NOMO-1 (cell line): ENCODE measurements around the gene GPC4.
"Not testable (repeated sequence)": the region's sequence is repeated elsewhere in the genome, so short reads cannot be mapped to it uniquely, and the experiment has no call there.

Experiments
- DNase-seq, 2 experiments: peaks; one replicate each; lab custom pipeline; 2025; ENCODE audit not compliant: unreplicated experiment in 2 of 2; lab: John Stamatoyannopoulos, UW

Gene GPC4

DNA sequence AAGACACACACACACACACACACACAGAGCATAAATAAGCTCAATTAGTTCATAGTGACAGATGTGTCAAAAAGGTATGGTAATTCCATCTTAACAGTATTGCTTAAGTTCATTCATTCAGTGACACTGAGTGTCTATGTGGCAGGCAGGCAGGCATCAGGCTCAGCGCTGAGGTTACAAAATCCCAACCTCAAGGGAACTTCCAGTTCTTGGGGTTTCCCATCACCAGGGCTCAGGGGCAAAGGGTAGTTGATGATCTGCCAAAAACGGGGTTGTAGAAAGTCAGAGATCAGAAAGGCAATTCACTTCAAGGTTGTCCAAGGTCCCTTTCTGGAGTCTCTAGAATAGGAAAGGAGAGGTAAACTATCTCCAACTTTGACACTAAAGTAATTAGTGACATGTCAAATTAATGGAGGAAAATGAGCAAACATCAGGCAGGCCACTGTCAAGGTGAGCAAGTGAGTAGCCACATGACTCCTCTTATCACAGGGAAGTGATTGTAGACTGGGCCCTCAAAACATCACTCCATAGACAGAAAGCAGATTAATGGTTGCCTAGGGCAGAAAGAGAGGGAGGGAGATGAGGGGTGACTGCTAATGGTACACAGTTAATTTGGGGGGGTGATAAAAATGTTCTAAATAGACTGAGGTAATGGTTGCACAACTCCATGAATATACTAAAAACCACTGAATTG, 41.8 kb downstream of the GPC4 start:
- DNase-seq, result peak in 1 of 2 experiments; percentile 44

DNA sequence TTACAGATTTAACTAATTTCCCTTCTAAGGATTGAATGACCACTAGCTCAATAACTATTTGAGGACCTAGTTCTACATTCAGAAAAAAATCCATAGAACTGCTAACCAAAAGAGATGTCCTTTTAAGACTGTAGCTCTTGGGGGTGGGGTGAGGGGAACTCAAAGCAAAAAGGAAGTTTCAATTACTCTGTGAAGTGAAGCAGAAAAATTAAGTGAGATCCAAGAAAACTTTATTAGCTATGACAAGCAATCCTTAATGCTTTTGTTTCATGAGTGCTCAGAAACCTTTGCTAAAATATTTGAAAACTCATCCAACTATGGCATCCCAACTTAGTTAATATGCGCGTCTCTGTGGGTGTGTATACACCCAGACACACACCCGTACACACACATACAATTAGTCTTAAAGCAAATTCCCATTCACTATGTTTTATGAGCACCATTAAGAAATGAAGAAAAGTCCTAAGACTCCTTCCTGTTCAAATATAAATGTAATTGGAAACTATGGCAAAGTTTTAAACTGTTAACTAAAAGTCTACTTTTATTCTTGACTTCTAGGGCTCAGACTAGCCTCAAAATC, 44.5 kb downstream of the GPC4 start:
- peak in 1 of 2 experiments; percentile 49 for DNase-seq

DNA sequence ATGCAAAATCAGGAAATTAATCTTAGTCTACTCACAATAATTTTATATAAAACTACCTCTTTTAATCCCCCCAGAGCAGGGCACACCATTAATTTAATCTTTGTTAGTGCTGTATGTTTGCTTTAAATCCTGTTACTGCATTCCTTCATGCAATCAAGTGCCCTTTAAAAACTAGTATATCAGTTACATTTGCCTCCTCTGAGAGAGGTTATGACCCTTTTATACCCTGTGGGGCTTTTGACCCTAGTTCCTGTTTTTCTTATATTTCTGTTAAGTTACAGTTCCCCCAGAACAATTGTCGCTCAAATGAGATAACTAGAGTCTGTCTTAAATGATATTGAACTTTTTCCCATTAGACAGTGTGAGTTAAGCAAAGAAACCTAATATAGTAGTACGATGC, 46.2 kb downstream of the GPC4 start:
- peak; percentile 31 to 65 for DNase-seq

DNA sequence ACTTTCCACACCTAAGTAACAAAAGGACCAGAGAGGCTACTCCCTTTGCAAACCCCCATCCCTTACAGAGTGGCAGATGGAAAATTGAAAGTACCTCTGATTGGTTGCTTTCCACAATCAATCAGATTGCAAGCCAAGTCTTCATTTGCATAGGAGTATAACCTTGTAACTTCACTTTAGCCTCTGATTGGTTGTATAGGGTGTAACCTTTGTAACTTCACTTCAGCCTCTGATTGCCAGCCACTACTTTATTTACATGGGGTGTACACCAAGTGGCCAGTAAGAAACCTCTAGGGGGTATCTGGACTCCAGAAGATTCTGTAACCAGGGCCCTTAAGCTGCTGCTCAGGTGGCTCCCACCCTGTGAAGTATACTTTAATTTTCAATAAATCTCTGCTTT, 48.6 kb downstream of the GPC4 start:
- DNase-seq, result no peak

DNA sequence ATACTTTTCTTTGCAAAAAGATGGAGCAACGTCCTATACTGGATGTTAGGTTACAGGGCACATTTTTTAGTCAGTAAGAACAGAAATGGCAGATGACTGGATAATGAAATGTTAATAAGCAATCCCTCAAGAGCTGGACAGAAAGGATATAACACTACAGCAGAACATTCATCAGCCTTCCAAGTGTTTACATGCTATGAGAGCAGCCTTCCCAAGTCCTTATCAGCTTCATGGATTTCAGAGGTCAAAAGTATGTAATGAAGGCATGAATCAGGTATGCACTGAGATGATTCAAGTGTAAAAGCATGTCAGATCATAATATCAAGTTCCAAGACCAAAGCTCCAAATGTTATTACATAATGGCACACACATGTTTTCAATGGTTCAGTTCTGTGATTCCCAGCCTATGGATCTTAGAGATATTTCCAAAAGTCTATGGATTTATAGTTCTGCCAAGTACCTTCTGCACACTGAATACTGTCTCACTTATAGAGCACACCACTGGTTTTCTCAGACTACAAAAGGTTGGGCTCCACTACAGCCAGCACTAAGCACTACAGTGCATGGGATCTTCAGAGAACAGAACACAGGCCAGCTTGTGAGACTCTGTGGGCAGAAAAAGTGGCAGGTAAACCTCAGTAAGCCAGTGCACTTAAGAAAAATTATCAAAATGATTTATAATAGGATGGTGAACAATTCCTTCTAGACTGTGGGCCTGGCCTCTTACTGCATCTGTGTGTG, 49.2 kb downstream of the GPC4 start:
- DNase-seq, result no peak

DNA sequence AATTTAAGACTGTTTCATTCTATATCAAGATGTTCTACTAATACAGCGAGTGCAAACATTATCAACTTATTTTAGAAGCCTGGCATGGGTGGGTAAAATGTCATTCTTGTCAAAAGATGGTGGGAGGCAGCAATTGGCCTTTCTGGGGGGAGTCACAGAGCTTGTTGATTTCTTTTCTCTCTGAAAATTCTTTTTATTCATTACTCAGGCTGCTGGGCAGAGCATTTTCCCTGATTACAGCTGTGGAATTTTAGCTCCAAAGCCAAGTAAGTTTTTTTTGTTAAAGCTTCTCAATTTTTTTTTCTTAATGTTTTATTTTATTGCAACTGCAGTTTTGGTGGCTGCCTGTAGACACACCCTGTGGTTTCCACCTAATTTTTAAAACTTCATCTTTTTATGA, 50.4 kb downstream of the GPC4 start:
- peak in 1 of 2 experiments; percentile 35 for DNase-seq

DNA sequence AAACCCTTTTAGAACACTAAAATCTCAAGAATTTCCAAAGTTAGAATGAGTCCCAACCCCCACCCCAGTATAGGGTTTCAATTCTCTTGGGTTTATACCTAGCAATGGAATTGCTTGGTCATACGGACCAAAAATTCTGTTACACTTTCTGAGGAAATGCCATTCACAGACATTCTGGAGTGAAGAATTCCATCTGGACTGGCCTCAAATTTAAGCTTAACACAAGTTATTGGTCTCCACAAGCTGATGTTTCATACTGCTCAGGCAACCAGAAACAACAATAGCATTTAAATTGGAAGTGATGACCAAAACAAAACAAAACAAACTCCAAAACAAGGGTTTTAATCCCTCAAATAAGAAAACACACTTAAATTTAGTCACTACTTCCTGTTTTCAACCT, 51.1 kb downstream of the GPC4 start:
- DNase-seq, result no peak

DNA sequence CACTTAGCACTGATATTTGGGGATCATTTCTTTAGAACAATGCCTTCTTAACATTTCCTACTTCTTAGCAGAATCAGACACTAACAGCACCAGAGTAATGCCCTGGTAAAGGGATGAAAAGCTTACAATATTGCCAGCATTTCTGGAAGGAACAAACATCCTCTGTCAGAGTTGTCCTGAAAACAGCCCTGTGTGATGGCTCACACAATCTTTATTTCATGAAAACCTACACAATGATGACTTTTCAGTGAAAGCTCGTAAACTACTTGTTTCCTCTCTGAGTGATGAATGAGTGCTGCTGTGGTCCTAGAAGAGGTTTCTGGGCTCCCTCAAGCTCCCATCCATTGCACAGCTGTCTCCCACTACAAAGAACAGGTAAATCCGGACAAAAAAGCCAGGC, 52.8 kb downstream of the GPC4 start:
- peak in 1 of 2 experiments; percentile 11 for DNase-seq

DNA sequence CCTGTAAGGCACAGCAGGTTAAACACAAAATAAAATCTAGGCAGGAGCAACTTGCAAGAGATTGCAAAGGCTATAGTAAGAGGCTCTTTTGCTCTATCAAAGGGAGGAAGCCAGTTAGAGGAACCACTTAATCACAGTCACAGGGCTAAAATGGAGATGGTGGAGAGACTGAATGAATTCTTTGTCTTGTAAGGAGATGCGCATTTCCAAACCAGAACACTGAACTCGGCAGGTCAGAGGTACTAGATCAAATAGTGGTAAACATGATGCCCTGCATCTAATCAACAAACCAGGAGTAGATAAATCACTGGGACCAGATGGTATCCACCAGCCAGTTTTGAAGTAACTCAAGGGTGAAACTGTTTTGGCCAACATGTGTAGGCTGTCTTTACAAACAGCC, 55.8 kb downstream of the GPC4 start:
- DNase-seq, result peak in 1 of 2 experiments; percentile 23

DNA sequence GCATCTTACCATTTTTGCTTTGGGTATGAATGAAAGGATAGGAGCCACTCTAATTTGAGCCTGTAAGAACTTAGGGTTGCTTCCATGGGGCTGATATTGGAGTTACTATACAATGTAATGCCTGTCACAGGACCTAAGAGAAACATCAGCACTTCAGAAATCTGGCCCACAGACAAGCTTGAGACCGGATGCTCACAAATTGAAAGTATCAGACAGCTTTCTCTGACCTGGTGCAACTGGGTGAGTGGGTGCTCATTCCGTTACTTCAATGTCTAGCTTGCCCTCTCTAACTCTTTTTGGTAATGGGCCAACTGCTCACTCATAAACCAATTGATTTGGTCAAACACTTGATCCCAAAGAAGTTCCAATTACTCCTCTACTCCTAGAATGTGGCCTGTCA, 62.1 kb downstream of the GPC4 start:
- no peak for DNase-seq

DNA sequence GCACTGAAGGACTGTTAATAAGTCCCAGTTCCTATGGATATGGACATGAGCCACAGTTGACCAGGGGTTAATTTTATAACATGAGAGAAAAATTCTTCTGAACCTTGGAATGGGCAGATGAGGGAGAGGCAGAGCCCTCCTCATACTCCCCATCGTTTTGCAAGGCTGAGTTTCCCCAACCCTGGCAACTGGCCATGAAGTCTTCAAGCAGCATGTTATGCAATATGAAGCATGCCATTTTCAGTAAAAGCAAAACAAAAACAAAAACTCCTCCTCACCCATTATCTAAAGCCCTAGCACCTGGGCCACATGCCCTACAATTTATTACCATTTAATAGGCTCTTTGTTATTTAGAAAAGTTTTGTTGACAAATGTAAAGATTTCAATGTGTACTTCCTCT, 64.5 kb downstream of the GPC4 start:
- DNase-seq, result peak in 1 of 2 experiments; percentile 5

DNA sequence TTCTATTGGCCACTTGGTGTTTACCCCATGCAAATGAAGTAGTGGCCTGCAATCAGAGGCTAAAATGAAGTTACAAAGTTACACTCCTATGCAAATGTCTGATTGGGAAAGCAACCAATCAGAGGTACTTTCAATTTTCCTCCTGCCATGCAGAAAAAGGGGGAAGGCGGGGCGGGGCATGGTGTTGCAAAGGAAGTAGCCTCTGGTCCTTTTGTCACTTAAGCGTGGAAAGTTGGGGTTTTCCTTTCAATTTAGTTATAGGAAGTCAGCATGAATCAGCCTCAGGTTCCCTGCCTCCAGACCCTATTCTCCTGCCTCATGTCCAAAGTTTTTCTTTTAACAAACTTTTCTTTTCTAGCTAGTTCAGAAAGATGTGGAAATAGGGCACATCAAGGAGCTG, 69.3 kb downstream of the GPC4 start:
- DNase-seq, result no peak

DNA sequence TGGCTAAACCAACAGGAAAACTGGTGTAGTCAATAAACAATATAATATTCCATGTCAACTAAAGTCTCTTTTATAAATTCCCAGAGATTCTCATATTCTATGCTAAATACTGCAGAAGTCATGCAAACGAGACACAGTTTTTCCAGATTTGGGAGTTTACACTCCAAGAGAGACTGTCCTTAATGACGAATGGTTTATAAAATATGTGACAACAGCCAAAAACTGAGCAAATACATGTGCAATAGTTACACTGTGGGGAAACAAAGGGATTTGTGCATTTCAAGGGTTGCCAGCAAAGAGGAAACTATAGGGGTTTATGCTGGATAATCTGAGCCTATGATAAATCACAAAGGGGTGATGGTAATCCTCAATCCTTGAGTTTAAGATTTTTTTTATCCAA, 75.7 kb downstream of the GPC4 start:
- DNase-seq, result no peak

DNA sequence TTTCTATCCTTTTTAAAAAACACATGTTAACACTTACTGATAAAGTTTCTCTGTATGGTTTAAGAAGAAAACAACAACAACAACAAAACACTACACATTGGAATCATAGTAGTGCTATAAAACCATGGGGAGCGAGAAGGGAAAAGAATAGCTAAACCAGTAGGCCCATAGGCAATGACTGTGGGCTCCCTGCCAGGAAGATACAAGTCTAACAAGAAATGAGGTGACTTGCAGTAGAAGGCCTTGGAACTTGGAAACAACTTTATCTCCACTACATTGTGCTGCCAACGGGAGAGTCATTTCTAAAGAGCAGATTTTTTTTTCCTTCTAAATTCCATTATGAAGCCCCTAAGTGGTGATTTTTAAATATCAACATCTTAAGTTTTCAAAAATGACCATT, 78.0 kb downstream of the GPC4 start:
- no peak for DNase-seq

DNA sequence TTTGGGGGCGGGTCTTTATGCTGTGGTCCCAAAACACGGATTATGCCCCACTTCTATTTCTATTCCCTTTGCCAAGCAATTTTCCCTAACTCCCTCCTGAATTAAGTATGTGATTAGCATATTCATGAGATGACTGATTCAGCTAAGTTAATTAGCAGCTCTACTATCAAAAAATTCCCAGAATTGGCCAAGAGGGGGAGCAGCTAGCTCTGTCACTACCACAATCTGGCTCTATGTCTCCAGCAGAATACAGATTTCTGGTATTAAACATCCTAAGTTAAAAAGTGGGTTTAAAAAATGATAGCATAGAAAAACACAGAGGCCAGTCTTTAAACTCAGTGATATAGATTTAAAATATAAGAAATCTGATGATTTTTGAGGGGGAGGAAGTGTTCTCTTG, 80.3 kb downstream of the GPC4 start:
- DNase-seq, result peak in 1 of 2 experiments; percentile 45

DNA sequence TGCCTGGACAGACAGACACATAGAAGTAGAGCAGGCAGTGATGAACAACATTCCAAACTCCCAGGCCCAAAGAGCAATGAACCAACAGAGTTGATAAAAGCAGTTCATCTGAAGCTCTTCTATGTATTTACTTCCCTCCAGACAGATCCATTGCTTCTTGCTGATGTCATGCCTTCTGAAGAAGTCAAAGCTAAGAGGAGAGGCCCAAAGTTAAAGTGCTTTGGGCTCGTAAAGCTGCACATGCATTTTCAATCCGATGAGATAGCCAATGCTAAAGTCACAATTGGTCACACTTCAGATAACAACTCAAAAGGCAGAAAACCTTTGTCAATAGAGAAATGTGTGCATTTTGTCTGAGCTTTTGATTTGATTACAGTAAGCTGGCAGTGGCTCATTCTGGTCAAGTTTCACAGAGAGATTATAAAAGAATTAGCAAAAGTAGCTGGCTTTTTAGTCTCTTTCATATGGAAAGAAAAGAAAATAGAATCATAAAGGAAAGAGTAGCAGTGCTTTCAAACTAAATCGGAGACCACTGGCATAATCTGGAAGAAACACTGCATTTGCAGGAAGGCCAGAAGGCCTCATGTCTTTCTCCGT, 82.0 kb downstream of the GPC4 start:
- no peak for DNase-seq

DNA sequence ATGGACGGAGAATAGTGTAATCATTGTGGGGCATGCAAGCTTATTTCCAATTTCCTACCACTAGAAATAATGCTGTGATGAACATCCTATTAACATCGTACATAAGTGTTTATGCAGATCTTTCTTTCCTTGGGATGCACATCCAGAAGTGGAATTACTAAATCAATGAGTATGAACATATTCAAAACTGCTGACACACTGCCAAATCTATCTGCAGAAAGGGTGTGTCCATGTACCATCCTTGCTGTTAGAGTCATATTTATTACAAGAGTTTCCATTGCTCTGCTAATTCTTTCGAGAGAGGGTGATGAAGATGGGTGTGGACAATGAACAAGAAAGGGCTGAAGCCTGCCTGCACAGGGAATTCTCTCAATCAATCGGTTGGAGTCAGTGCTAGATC, 82.6 kb downstream of the GPC4 start:
- no peak for DNase-seq

DNA sequence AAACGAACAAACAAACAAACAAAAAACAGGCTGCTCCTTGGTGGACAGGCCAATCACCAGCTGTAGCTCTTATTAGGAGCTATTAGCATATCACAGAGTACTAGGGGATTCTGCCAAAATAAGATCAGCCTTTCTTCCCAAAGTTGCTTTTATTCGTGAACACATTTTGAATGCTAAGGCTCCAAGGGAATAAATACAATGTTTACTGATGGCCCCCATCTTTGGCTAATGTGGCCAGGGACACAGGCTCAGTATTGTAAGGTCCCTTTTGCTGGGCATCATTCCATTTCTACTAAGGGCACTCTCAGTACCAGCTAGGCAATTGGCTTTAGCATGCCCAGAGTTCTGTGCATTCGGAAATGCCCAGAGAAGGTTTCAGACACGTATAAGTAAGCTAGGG, 84.3 kb downstream of the GPC4 start:
- no peak for DNase-seq

DNA sequence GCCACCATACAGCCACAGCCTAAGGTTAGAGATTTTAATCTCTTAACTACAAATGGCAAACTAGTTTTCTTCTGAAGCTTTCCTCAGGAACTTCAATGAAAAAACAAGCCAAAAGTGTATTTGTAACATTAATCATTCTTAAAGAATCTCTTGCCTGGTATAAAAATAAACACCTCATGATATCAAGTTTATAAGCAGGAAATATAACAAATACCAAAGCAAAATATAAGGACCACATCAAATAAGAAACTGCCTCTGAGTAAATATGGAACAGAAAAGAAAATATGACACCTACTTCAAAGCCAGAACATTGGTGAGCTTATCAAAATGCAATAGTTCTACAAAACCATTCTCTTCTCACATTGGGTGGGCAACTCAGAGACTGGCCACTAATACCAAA, 89.9 kb downstream of the GPC4 start:
- no peak for DNase-seq

DNA sequence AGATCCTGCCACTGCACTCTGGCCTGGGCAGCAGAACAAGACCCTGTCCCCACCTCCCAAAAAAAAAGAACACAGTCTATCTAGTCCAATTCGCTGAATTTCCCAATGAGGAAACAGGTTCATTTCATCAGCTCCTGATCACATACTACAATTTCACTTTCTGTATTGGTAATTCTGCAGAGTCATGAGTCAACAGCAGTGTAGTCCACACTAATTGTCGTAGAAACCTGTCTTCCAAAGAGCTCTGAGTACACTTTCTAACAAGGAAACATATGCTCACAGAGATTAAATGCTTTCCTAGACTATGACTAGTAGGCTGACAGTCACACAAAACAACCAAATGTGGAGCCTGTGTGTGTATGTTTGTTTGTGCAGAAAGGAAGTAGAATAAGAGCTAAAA, 91.9 kb downstream of the GPC4 start:
- peak; percentile 6 to 75 for DNase-seq

DNA sequence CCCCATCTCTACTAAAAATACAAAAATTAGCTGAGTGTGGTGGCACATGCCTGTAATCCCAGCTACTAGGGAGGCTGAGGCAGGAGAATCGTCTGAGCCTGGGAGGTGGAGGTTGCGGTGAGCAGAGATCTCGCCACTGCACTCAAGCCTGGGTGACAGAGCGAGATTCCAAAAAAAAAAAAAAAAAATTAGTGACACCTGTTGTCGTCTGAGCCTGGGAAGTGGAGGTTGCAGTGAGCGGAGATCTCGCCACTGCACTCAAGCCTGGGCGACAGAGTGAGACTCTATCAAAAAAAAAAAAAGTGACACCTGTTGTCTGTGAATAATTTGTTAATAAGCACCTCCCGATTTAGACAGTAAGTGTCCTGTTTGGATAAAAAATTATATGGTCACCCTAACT, 93.0 kb downstream of the GPC4 start:
- not testable (repeated sequence) for DNase-seq

DNA sequence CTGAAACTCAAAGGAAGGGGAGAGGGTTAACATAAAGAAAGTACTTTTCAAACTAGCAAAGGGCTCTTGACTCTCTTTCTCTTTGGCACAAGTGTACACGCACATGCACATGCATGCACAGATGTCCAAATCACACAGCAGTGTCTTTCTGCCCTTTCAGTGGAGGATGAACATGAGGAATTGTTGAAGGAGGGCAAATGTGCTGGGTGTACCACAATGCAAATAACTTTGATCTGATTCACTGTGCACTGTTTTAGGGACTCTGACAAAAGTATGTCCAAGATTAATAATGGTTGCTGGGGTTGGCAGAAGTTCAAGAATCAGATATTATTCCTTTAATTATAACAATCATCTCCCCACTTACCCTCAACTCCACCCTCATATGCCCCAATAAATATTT, 93.8 kb downstream of the GPC4 start:
- DNase-seq, result no peak
